ENCODE measurements around the gene KNSTRN.

The KNSTRN gene

DNA sequence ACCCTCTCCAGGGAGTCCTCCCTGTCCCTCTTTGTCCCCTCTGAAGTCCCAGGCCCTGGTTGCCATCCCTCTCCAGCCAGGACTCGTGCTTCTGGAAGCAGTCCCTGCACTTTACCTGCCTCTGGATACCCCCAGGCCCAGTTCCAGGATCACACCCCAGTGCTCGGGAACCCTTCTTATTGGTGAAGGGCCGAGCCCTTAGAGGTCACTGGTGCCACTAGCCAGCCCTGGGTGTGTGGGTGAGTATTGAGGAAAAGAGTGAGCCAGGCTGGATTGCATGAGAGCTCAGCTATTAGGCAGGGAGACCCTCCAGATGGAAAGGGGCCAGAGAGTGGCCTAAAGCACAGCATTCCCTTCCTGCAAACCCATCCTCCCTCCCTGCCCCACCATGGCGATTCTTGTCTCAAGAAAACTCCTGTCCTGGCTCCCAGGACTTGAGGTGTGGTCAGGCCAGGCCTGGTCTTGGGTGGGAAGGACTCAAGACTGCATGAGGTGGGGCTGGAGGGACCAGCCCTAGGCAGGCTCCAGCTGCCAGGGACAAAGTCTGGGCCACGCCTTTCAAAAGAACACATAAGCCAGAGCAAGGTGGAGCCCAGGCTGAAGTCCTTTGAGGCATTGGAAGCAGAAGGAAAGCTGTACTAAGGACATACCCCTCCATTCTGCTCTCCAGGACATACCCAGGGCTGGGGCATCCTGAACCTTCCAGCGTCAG lies 36.5 kb upstream of the KNSTRN start:
- no peak for DNase-seq

DNA sequence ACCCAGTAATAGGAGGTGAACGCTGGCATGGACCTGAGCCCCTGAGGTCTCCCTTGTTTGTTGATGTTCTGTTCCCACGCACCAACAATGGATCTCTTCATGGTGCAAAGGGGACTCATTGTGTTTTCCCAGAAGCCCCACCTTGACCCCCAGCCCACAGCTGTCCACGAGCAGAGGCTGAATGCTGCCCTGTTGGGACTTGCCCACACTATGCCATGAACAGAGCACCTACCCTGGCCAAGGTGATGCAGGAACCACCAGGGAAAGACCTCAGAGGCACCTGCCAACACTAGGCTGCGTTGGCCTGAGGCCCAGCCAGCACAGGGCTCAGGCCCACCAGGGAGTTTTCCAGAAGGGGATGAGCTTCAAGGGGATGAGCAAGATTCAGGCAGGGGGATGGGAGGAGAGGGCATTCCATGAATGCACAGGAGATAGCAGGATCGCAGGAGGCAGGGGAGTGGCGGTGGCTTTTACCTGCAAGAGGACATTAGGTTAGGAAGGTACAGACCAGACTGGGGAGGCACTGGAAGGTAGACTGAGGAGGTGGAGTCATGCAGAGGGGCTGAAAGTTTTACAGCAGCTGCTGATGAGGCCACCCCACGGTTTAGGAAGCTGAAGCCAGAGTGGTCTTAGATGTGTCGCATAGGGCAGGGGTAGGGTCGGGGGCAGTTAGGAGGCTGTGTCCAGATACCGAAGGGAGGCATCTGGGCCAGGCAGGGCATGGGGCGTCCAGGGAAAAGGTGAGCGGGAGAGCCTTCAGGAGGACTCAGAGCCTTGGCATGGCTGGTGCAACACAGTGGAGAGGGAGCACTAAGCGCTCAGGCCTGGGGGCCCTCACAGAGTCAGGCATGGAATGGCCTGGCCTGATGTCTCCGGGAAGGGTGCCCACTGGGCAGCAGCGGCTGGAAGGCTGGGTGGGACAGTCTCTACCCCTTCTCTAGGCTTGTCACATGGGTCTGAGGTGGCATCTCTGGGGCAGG lies 35.7 kb upstream of the KNSTRN start:
- no peak for DNase-seq

GRCh38 chr15:40347559-40348473 lies 34.7 kb upstream of the KNSTRN start:
- no peak for DNase-seq

- peak; percentile 53 for DNase-seq
These were observed 34.0 kb upstream of the KNSTRN start for GRCh38 chr15:40348474-40348870.

- DNase-seq = no peak
These were observed 33.4 kb upstream of the KNSTRN start for GRCh38 chr15:40349163-40349562.

DNA sequence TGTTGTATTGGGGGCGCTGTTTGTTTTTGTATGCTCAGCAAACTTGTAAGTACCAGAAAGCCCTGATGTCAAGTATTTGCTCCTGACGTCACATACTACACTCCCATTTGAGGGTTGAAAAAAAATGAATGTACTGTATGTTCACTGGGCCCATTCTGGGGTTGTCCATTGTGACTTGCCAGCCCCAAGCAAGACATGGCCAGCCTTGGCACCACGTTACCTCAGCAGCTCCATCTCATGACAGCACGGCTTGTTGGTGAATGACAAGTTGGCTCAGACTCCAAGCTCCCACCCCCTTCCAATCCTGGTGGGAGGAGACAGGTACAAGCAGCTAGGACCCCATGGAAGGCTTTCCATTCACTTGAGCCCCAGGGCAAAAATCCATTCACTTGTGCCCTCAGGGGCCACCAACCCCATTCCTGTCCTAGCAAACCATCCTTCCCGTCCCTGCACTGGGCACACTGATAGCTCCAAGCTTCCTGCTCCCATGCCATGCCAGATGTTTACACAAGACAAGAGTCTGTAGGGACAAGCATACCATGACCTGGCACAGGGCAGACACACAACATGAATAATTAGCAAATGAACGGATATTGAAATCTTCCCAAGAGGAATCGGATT lies 30.1 kb upstream of the KNSTRN start:
- DNase-seq = no peak

GRCh38 chr15:40353697-40354096 lies 28.8 kb upstream of the KNSTRN start:
- DNase-seq = no peak

DNA sequence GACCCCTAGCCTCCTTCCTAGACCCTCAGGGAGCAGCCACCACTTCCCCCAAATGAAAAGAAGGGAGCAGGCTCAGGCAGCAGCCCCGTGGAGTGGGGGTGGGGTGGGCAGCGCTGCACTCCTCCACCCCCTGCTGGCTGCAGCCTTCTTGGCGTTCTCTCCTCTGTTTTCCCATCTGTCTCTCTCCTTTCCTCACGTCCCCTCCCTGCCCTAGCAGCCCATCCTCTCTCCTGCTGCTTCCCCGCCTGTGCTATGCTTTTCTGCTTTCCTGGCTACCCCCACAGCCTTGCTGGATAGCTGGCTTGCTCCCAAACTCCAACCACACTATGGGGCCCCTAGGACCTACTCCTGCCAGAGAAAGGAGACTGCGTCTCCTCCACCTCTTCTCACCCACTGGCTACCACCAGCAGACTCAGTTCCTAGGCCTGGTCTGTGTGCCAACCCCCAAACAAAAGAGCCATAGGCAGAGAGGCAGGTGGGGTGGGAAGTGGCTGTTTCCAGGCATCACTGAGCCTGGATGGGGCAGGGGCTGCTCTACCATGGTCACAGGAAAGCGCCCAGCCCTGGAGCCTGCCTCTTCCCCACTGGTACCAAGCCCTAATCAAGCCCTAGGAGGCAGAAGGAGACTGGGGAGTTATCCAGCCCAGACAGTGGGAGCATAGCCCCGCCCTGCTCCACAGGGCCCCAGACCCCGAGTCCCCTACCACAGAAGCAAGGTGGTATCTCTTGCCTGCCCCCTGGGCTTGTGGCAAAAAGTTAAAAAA lies 27.9 kb upstream of the KNSTRN start:
- DNase-seq = peak; percentile 73

- DNase-seq = no peak
These were observed 26.4 kb upstream of the KNSTRN start for GRCh38 chr15:40355976-40356585.

GRCh38 chr15:40357246-40357645 lies 25.3 kb upstream of the KNSTRN start:
- no peak for DNase-seq

- peak; percentile 93 for DNase-seq
These were observed 24.6 kb upstream of the KNSTRN start, which contains the start of gene DISP2 for GRCh38 chr15:40357723-40358470. Gene DISP2 (plus strand): TSS chr15:40358219. CDS start chr15:40358322, 103 bp downstream.

GRCh38 chr15:40358471-40359353 lies 23.8 kb upstream of the KNSTRN start:
- DNase-seq = no peak

DNA sequence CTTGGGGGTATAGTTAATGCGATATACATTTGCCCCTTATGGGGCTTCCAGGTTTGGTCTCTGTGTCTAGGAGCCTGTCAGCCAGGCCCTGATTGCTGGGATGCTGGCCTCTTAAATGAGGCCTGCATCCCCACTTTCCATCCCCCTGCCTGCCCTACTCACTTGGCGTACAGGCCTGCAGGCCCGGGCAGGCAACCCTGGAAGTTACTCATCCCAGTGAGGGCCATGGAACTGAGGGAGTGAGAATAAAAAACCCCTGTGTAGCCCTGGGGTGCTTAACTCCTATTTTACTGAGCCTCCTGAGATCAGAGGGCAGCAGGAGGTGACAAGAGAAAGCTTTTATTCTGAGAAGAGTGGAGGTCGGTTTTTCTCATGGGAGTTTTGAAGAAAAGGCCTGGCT lies 22.5 kb upstream of the KNSTRN start:
- DNase-seq = no peak

- DNase-seq = no peak
These were observed 20.9 kb upstream of the KNSTRN start for GRCh38 chr15:40361640-40362039.

GRCh38 chr15:40363611-40364010 lies 18.9 kb upstream of the KNSTRN start:
- DNase-seq = no peak

DNA sequence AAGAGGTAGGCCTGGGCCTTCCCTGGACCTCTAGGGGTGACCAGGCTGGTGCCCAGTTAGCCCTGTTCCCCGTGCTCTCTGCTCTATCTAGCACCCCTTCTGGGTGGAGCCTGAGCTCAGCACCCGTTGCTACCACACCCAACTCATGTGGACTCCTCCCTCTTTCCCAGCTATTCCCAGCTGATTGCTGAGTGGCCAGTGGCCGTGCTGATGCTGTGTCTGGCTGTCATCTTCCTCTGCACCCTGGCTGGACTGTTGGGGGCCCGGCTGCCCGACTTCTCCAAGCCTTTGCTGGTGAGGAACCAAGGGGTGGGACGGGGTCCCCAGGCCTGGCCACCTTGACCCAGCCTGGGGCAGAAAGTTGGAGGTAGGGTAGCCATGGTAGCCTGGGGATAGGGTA lies 18.3 kb upstream of the KNSTRN start:
- peak; percentile 58 for DNase-seq

DNA sequence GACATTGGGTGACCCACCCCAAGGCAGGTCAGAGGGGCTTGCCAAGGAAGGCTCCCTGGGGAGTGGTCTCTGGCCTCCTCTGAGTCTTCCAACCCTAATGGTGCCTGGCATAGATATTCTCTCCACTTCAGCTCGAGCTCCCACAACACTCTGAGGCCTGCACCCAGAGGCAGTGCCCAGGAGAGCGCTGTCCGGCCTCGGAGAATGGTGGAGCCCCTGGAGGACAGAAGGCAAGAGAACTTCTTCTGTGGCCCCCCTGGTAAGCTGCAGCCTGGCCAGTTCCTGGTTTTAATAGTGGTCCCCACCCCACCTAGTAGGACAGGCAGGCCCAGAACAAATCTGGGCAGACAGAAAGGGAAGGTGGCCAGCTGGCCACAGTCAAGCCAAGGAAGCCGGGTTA lies 17.5 kb upstream of the KNSTRN start:
- no peak for DNase-seq

GRCh38 chr15:40365624-40366456 lies 16.7 kb upstream of the KNSTRN start:
- no peak for DNase-seq

Data from hematopoietic multipotent progenitor cell treated with erythropoietin and hydrocortisone succinate and interleukin-3 and kit ligand, for 6 days (in vitro differentiated cells).